Body of pancreas (tissue), 4 donors: ENCODE measurements around the gene CHD6.

Experiments
- CTCF ChIP-seq, 7 experiments: fragments of 450-650 bp in 4 of 7; fragments of 200-600 bp in 3 of 7; sonication (generic) in 3 of 7; IDR thresholded peaks; one replicate each; pipeline ENCODE4 v1.5.1; 2016 to 2019; ENCODE audit warnings: antibody characterized with exemption in 7 of 7
- POLR2A ChIP-seq, 3 donors: fragments of 450-650 bp; IDR thresholded peaks; one replicate each; pipeline ENCODE4 v1.6.1; 2016; ENCODE audit warnings: antibody characterized with exemption in 3 of 3, mild to moderate bottlenecking in 2 of 3

GRCh38 chr20:41462372-41463161, 155.6 kb downstream of the CHD6 start:
- TF ChIP-seq CTCF (IDR thresholded peaks at IDR 0.05) (no peak), POLR2A (IDR thresholded peaks at IDR 0.05) (no peak)
